ENCODE results near the gene OCIAD1.

DNA sequence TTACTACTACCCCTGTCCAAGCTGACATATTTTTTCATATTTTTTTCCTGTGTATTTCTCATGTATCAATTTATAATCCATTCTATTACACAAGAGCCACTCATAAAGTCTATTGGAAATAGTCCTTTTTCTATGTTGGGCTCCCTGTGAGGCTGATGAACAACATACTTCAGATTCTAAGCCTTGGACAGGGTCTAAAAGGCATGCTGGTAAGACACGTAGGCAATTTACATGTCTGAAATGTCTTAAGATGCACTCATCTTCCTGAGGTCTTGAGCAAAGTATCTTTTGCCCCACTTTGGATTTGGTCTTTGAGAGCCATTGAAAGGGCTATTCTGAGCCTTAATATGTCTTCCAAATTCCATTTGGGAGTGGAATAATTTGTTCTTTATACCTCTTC lies 31.8 kb downstream of the OCIAD1 start:
- TF ChIP-seq POLR2A (IDR thresholded peaks at IDR 0.05): no peak
- TF ChIP-seq, protein P1, sequence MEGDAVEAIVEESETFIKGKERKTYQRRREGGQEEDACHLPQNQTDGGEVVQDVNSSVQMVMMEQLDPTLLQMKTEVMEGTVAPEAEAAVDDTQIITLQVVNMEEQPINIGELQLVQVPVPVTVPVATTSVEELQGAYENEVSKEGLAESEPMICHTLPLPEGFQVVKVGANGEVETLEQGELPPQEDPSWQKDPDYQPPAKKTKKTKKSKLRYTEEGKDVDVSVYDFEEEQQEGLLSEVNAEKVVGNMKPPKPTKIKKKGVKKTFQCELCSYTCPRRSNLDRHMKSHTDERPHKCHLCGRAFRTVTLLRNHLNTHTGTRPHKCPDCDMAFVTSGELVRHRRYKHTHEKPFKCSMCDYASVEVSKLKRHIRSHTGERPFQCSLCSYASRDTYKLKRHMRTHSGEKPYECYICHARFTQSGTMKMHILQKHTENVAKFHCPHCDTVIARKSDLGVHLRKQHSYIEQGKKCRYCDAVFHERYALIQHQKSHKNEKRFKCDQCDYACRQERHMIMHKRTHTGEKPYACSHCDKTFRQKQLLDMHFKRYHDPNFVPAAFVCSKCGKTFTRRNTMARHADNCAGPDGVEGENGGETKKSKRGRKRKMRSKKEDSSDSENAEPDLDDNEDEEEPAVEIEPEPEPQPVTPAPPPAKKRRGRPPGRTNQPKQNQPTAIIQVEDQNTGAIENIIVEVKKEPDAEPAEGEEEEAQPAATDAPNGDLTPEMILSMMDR (IDR thresholded peaks at IDR 0.05): no peak
